Muscle layer of duodenum (tissue), 2 donors: ENCODE measurements around the gene DNAJB12.
"Not testable (repeated sequence)": the region's sequence is repeated elsewhere in the genome, so short reads cannot be mapped to it uniquely, and the experiment has no call there.

Source experiments
- H3K27ac ChIP-seq: one replicate; pipeline ENCODE4 v1.7.0; 2013; ENCODE audit warnings: mild to moderate bottlenecking, low read length
- H3K27me3 ChIP-seq: one replicate; pipeline ENCODE4 v1.7.0; 2013; ENCODE audit warnings: low read depth, mild to moderate bottlenecking, control low read depth, low read length
- H3K36me3 ChIP-seq, 2 donors: one replicate each; pipeline ENCODE4 v1.7.0; 2013; ENCODE audit warnings: low read length in 2 of 2, control low read depth in 1 of 2, mild to moderate bottlenecking in 1 of 2; ENCODE audit not compliant: insufficient read depth in 2 of 2, control insufficient read depth in 1 of 2
- H3K4me1 ChIP-seq, 2 donors: one replicate each; pipeline ENCODE4 v1.7.0; 2013; ENCODE audit warnings: low read length in 2 of 2, mild to moderate bottlenecking in 2 of 2, control low read depth in 1 of 2, moderate library complexity in 1 of 2; ENCODE audit not compliant: insufficient read depth in 2 of 2, control insufficient read depth in 1 of 2
- H3K4me3 ChIP-seq, 2 donors: one replicate each; pipeline ENCODE4 v1.7.0; 2013; ENCODE audit warnings: low read length in 2 of 2, low read depth in 1 of 2, mild to moderate bottlenecking in 1 of 2
- H3K9me3 ChIP-seq, 2 donors: one replicate each; pipeline ENCODE4 v1.7.0; 2013; ENCODE audit warnings: low read length in 2 of 2, control low read depth in 1 of 2, mild to moderate bottlenecking in 1 of 2; ENCODE audit not compliant: control insufficient read depth in 1 of 2
- donor health status: healthy.

The DNAJB12 gene

GRCh38 chr10:72297281-72297804 is 57.4 kb downstream of the DNAJB12 start:
- Histone ChIP-seq H3K4me3 (peak overlapping the region; percentile 70 to 73), H3K4me1 (peaks cover 0 to 5% of the 10 kb centered on the region in 2 donors), H3K27ac (peak overlapping the region; percentile 94), H3K36me3 (no peaks in the 10 kb centered on the region), H3K27me3 (no peaks in the 10 kb centered on the region), H3K9me3 (no peaks in the 10 kb centered on the region)

GRCh38 chr10:72296829-72297280 is 57.9 kb downstream of the DNAJB12 start:
- Histone ChIP-seq H3K4me3 (peak overlapping the region; percentile 70 to 73), H3K27ac (peak overlapping the region; percentile 94)
- not testable (repeated sequence) for H3K9me3 ChIP-seq, H3K36me3 ChIP-seq, H3K27me3 ChIP-seq, H3K4me1 ChIP-seq

GRCh38 chr10:72295330-72295910 is 59.3 kb downstream of the DNAJB12 start:
- H3K27ac ChIP-seq = no peak overlapping the region
- H3K9me3 ChIP-seq = no peaks in the 10 kb centered on the region
- no peaks in the 10 kb centered on the region for H3K36me3 ChIP-seq
- peaks cover 0 to 5% of the 10 kb centered on the region in 2 donors for H3K4me1 ChIP-seq
- H3K4me3 ChIP-seq = no peak overlapping the region
- H3K27me3 ChIP-seq = no peaks in the 10 kb centered on the region

- Histone ChIP-seq H3K27ac (no peak overlapping the region), H3K4me3 (no peak overlapping the region), H3K36me3 (no peaks in the 10 kb centered on the region), H3K9me3 (no peaks in the 10 kb centered on the region), H3K4me1 (no peaks in the 10 kb centered on the region), H3K27me3 (no peaks in the 10 kb centered on the region)
Measured at GRCh38 chr10:72292223-72292691, 62.5 kb downstream of the DNAJB12 start.

GRCh38 chr10:72291019-72291532 is 63.6 kb downstream of the DNAJB12 start:
- Histone ChIP-seq H3K9me3 (no peaks in the 10 kb centered on the region), H3K27me3 (no peaks in the 10 kb centered on the region), H3K4me3 (no peak overlapping the region), H3K27ac (no peak overlapping the region), H3K4me1 (peaks cover 0 to 5% of the 10 kb centered on the region in 2 donors), H3K36me3 (no peaks in the 10 kb centered on the region)

GRCh38 chr10:72285972-72286521 is 68.7 kb downstream of the DNAJB12 start:
- no peaks in the 10 kb centered on the region for H3K36me3 ChIP-seq
- H3K27ac ChIP-seq = no peak overlapping the region

GRCh38 chr10:72283131-72283530 is 71.6 kb downstream of the DNAJB12 start:
- H3K9me3 ChIP-seq = no peaks in the 10 kb centered on the region
- H3K4me1 ChIP-seq = peaks cover 0 to 5% of the 10 kb centered on the region in 2 donors
- no peaks in the 10 kb centered on the region for H3K36me3 ChIP-seq
- H3K27ac ChIP-seq = no peak overlapping the region
- H3K4me3 ChIP-seq = no peak overlapping the region
- no peaks in the 10 kb centered on the region for H3K27me3 ChIP-seq

More at GRCh38 chr10:72285972-72286521, 68.7 kb downstream of the DNAJB12 start:
- Histone ChIP-seq H3K4me3 (no peak overlapping the region), H3K27me3 (no peaks in the 10 kb centered on the region), H3K9me3 (no peaks in the 10 kb centered on the region), H3K4me1 (peaks cover 0 to 5% of the 10 kb centered on the region in 2 donors)
